Ovary (tissue), 10 donors: Measurements from ENCODE around the gene SULF2. TPM values are rescaled to one million over a fixed set of nuclear protein-coding genes. Genes with fewer than 3 reads are reported as not detected.
"Not testable (repeated sequence)": the region's sequence is repeated elsewhere in the genome, so short reads cannot be mapped to it uniquely, and the experiment has no call there.

Experiments used
- DNase-seq, 5 donors: peaks; one replicate each; pipeline ENCODE4 v3.0.0-alpha.2; 2019 to 2020
- H3K27ac ChIP-seq, 2 donors: fragments of 200-600 bp; one replicate each; pipeline versions ENCODE4 v1.5.1 to v1.8.0; 2019 to 2022
- H3K27me3 ChIP-seq: fragments of 200-600 bp; one replicate; pipeline ENCODE4 v1.8.0; 2022
- H3K36me3 ChIP-seq: fragments of 200-600 bp; sonication (generic); one replicate; pipeline ENCODE4 v1.5.1; 2019
- H3K4me1 ChIP-seq: one replicate; pipeline ENCODE4 v1.8.1; 2013; ENCODE audit warnings: mild to moderate bottlenecking, moderate library complexity; ENCODE audit not compliant: insufficient read depth
- H3K4me3 ChIP-seq: fragments of 200-600 bp; sonication (generic); one replicate; pipeline ENCODE4 v1.5.1; 2017
- H3K9me3 ChIP-seq, 2 donors: fragments of 200-600 bp in 1 of 2; sonication (generic) in 1 of 2; one replicate each; pipeline versions ENCODE4 v1.5.1 to v1.8.1; 2013 to 2019; ENCODE audit warnings: mild to moderate bottlenecking in 1 of 2, moderate library complexity in 1 of 2
- CTCF ChIP-seq, 3 donors: fragments of 450-650 bp in 2 of 3; fragments of 200-600 bp in 1 of 3; IDR thresholded peaks; one replicate each; pipeline versions ENCODE4 v1.5.1 to v1.8.0; 2016 to 2022; ENCODE audit warnings: antibody characterized with exemption in 3 of 3, mild to moderate bottlenecking in 1 of 3
- EP300 ChIP-seq: sonication (generic); formaldehyde crosslinking; IDR thresholded peaks from one replicate; pipeline ENCODE4 v1.6.1; 2017; ENCODE audit warnings: antibody characterized with exemption
- POLR2A ChIP-seq: fragments of 450-650 bp; IDR thresholded peaks from one replicate; pipeline ENCODE4 v1.6.1; 2017; ENCODE audit warnings: antibody characterized with exemption, mild to moderate bottlenecking, moderate library complexity
- WGBS, 3 donors: extraction: QIAGEN DNeasy Blood & Tissue Kit in 1 of 3; methylation state at CpG; one replicate each; pipeline versions ENCODE4 v1.1.5 to v1.1.7; 2013 to 2017; 5-methylcytosine and 5-hydroxymethylcytosine counted together
- intact Hi-C, 4 donors: fragments of 100-400 bp; cut with DNase I; formaldehyde crosslinking; loops; one replicate each; pipeline versions ENCODE4 v1.11.0 to v1.15.1; 2022 to 2023
- long read RNA-seq, 3 donors: library from polyadenylated mRNA in 2 of 3; unstranded in 2 of 3; transcript quantifications; one replicate each; pipeline ENCODE4 v2.0.0 and lab custom pipeline, GENCODE V29; 2021 to 2026
- polyA plus RNA-seq, 2 donors: library from polyadenylated mRNA; stranded (reverse); fragments of 200-250 nt in 1 of 2; fragments of 350-450 nt in 1 of 2; fragmentation: Illumina TruSeq in 1 of 2; extraction: RNeasy Lipid Tissue Mini Kit (QIAGEN cat#74804) in 1 of 2; gene quantifications; one replicate each; pipeline ENCODE4 v1.2.3, GENCODE V29; 2013 to 2014
- total RNA-seq, 7 donors: library from RNA; depleted of rRNA in 2 of 7; stranded (reverse); fragments of >200 nt in 2 of 7; fragmentation: NEBNext Ultra II Directional in 3 of 7; extraction: Animal tissue kit (Norgen Biotek cat#: 25700) in 3 of 7; gene quantifications; one replicate each; pipeline versions ENCODE4 v1.1.0 to v1.2.4, GENCODE V29; 2016 to 2023
- donor health status: DM: no; HTN: no; CAD: no; lungs with moderate emphysema.
- donor health status: DM: no; HTN: no; CAD: no.
- donor health status: Bipolar disorder and iron deficiency.
- donor health status: DM: yes; HTN: yes; CAD: no.
- donor health status: DM: no; HTN: no; CAD: no.
- donor health status: DM: yes; HTN: yes; CAD: no.

Gene SULF2
- 100 to 1,000 TPM; 128 to 423 (median 362) TPM for total RNA-seq
- 100 to 1,000 TPM; 170 to 406 TPM for polyA plus RNA-seq
- long read RNA-seq, donor 1, full-length matches to known transcripts: 21 of 193 reads
- long read RNA-seq, donor 1, partial matches to known transcripts: 131 of 193 reads
- long read RNA-seq, donor 1, other reads (novel, unspliced or antisense): 41 of 193 reads
- long read RNA-seq, donor 2, partial matches to known transcripts: 14 of 15 reads
- long read RNA-seq, donor 2, other reads (novel, unspliced or antisense): 0 of 15 reads
- long read RNA-seq, donor 3, full-length matches to known transcripts: 152 of 1,016 reads
- long read RNA-seq, donor 3, partial matches to known transcripts: 722 of 1,016 reads
- long read RNA-seq, donor 3, other reads (novel, unspliced or antisense): 142 of 1,016 reads

GRCh38 chr20:47785311-47785853 is at the start of gene SULF2:
Gene SULF2, minus strand, starts transcription at chr20:47785481. Its CDS starts 28,118 bp downstream, at chr20:47757363.
- H3K4me1 ChIP-seq: peaks cover 12% of the 10 kb centered on the region
- 1 to 3% methylated on average over 6 to 74 of the region's 82 CpGs; no CpG with 5 or more reads in 1 of the 3 donors for WGBS, 3 donors
- no peaks in the 10 kb centered on the region for H3K9me3 ChIP-seq
- intact Hi-C loops: loop anchor here (5.0 to 10.0 kb wide), 10 partner anchors 61 to 837 kb away; no protein-coding TSS in a partner anchor
- no peaks in the 10 kb centered on the region for H3K27me3 ChIP-seq
- no peaks in the 10 kb centered on the region for H3K36me3 ChIP-seq
- H3K4me3 ChIP-seq: peak within 1 kb of the TSS; percentile 55
- no peak for TF ChIP-seq EP300
- no peak for TF ChIP-seq POLR2A
- no peak for TF ChIP-seq CTCF (IDR thresholded peaks at IDR 0.05)
- DNase-seq: peak; percentile 74 to 85 (median 78)
- peak within 1 kb of the TSS; percentile 87 to 92 for H3K27ac ChIP-seq

DNA sequence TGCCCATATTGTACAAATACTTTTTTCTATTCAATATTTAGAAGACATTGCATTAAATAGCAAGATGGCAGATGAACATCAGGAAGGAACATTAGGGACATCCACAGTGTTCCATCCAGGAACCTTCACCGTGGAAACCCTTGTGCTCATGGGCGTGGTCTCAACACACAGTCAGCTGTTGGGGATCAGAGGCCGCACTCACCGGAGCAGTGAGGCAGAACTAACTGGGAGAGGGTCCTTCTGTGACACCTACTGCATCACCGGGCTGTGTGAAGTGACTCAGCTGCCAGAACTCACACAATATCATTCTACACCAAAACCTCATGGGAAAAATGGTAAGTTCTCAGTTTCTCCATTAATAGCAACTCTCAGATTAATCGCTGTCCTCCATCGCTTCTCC is 46.4 kb upstream of the SULF2 start:
- no CpG with 5 or more reads among the region's 7 CpGs for WGBS, 3 donors

DNA sequence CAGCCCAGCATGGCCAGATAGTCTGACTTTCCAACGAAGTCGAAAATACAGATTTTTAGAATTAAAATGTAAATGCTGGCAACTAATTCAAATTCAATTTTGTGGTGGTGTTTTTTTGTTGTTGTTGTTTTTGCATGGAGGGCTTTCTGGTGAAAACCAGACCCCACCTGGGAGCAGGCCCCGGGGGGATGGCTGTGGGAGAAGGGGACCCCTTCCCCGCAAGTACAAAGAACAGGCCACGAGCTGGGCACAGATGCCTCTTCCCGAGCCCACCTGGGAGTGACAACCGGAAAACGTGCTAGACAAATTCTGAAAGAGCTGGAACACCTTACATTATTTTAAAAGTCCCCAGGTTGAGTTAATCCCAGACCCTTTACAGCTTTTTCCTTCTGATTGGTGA is 41.4 kb upstream of the SULF2 start:
- 89 to 90% (median 90%) methylated on average over 8 of the region's 8 CpGs for WGBS, 3 donors
- H3K36me3 ChIP-seq: not testable (repeated sequence)

More for the DNA sequence above, 46.4 kb upstream of the SULF2 start:
- not testable (repeated sequence) for H3K4me1 ChIP-seq, H3K36me3 ChIP-seq, H3K27me3 ChIP-seq, H3K4me3 ChIP-seq, H3K9me3 ChIP-seq, H3K27ac ChIP-seq, DNase-seq
- intact Hi-C loops: loop anchor here in 1 of 4 donors (5.0 kb wide), 1 partner anchor 66 kb away; no protein-coding TSS in a partner anchor

DNA sequence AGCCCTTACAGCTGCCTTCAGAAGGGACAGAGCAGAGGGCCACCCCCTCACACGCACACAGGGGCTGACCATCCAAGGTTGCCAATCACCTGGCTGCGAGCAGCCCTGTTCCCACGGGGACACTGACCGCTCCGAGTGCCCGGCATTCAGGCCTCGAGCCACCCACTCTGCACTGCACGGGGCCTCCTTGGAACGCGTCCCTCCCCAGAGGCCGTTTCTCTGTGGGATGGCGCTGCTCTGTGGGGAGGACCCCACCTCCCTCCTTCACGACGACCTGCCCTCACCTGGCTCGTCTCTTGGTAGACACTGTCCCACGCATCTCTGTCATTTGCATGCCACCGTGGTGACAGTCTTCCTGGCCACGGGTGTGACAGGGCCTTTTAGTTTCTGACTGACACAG is 40.7 kb upstream of the SULF2 start:
- 87 to 88% (median 87%) methylated on average over 18 of the region's 18 CpGs for WGBS, 3 donors
- H3K27me3 ChIP-seq, H3K4me1 ChIP-seq, intact Hi-C loops, DNase-seq, H3K9me3 ChIP-seq, H3K4me3 ChIP-seq, H3K27ac ChIP-seq, H3K36me3 ChIP-seq: not testable (repeated sequence)

More for the DNA sequence above, 41.4 kb upstream of the SULF2 start:
- DNase-seq, H3K9me3 ChIP-seq, H3K4me1 ChIP-seq, H3K4me3 ChIP-seq, H3K27ac ChIP-seq, H3K27me3 ChIP-seq, intact Hi-C loops: not testable (repeated sequence)

DNA sequence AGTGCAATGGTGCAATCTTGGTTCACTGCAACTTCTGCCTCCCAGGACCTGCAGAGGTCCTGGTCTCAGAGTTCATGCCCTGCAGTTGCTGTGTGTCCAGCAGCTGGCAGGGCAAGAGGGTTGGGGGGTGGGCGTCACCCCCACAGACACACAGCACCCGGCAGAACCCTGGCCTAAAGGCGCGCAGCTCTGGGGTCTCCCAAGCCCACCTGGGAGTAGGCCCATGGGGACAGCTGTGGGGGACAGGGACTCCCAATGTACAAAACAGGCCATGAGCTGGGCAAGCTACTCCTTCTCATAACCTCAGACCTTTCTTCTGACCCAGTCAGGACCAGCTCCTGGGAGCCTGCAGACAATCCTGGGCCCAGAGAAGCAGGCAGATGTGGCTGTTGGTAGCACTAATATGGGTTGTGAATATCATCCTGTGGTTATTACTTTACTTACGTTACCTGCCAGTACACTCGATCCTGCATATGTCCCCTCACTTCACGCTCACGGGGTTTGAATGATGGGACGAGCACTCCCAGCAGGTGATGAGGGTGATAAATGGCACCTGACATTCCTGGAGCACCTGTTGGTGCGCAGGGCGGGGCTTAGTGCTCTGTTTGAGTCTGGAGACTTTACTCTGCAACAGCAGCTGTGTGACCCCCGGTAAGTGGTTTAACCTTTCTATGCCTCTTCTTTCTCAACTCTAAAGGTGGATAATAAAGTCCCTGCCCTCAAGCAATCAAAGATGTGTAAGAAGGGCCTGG is 39.9 kb upstream of the SULF2 start:
- Histone ChIP-seq H3K27me3 (no peaks in the 10 kb centered on the region), H3K9me3 (no peaks in the 10 kb centered on the region), H3K36me3 (no peaks in the 10 kb centered on the region), H3K27ac (no peak overlapping the region), H3K4me1 (peaks cover 2% of the 10 kb centered on the region), H3K4me3 (no peak overlapping the region)
- 91 to 95% (median 93%) methylated on average over 12 of the region's 12 CpGs for WGBS, 3 donors
- no peak for TF ChIP-seq CTCF (IDR thresholded peaks at IDR 0.05)
- TF ChIP-seq EP300: no peak
- TF ChIP-seq POLR2A: no peak
- no peak for DNase-seq
- intact Hi-C loops: no loop called here

- DNase-seq, H3K4me1 ChIP-seq, H3K27me3 ChIP-seq, H3K4me3 ChIP-seq, H3K36me3 ChIP-seq, H3K9me3 ChIP-seq, intact Hi-C loops: not testable (repeated sequence)
- 65 to 75% (median 65%) methylated on average over 12 of the region's 12 CpGs for WGBS, 3 donors
- H3K27ac ChIP-seq: peak overlapping the region in 1 of 2 donors; percentile 15
Observed at GRCh38 chr20:47823941-47824340, 38.7 kb upstream of the SULF2 start.
